ENCODE results near the gene ST3GAL4. TPM values are rescaled to one million over a fixed set of nuclear protein-coding genes. Genes with fewer than 3 reads are reported as not detected.

The ST3GAL4 gene
- total RNA-seq, 2 experiments from 2014 or later: 1.6 TPM

DNA sequence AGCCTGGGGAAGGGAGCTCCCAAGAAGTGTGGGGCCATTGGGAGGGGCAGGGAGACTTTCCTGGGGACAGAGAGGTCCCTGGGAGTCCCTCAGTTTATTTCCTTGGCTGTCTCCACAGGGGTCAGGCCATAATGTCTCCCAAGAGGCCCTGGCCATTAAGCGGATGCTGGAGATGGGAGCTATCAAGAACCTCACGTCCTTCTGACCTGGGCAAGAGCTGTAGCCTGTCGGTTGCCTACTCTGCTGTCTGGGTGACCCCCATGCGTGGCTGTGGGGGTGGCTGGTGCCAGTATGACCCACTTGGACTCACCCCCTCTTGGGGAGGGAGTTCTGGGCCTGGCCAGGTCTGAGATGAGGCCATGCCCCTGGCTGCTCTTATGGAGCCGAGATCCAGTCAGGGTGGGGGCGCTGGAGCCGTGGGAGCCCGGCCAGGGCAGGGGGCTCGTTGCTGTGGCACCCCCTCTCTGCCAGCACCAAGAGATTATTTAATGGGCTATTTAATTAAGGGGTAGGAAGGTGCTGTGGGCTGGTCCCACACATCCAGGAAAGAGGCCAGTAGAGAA, 58.4 kb downstream of the ST3GAL4 start:
- H3K9me3 ChIP-seq (ENCODE audit: control insufficient read depth in 1 of 2, insufficient read depth in 1 of 2, low read length in 2 of 2): no peaks in the 10 kb centered on the region
- ATAC-seq (ENCODE audit: poor library complexity) (no peak), DNase-seq (no peak)
- ChIA-PET POLR2A (no interaction called here), CTCF (no interaction called here)
- no peak overlapping the region for H3K4me3 Mint-ChIP-seq
- no peak for TF ChIP-seq CTCF (IDR thresholded peaks at IDR 0.05)
- H3K36me3 Mint-ChIP-seq (ENCODE audit: low read depth): no peaks in the 10 kb centered on the region
- no peak overlapping the region for H3K4me3 ChIP-seq (ENCODE audit: low read length)
- H3K4me1 Mint-ChIP-seq (ENCODE audit: low read depth): peaks cover 6% of the 10 kb centered on the region
- no peaks in the 10 kb centered on the region for H3K9me3 Mint-ChIP-seq
- no peaks in the 10 kb centered on the region for H3K27me3 Mint-ChIP-seq
- H3K27ac Mint-ChIP-seq: no peak overlapping the region
- H3K36me3 ChIP-seq (ENCODE audit: insufficient read depth, low read length): no peaks in the 10 kb centered on the region
- intact Hi-C loops (cut with DNase I, micrococcal nuclease): no loop called here
- peaks cover 11% of the 10 kb centered on the region for H3K4me1 ChIP-seq (ENCODE audit: insufficient read depth, low read length)
- H3K27ac ChIP-seq (ENCODE audit: low read depth in 1 of 2, low read length in 2 of 2): no peak overlapping the region
- H3K27me3 ChIP-seq (ENCODE audit: control insufficient read depth in 1 of 2, insufficient read depth in 2 of 2, low read length in 2 of 2): no peaks in the 10 kb centered on the region

DNA sequence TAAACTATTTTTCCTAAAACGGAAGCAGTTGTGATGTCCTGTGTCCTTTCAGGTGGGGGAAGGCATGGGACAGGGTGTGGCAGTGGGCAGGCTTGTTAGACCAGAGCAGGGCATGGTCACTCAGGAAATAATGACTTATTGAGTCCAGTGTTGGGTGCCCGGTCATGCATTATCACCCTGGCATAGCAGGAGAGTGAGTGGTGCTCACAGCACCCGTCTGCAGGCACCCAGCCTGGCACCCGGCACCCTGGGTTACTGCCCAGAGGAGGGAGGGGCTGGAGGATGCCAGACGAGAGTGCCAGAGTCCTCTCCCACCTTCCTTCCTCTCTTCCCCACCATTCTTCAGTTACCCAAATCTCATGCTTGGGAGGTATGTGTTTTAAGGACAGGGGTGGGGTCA, 59.1 kb downstream of the ST3GAL4 start:
- no peaks in the 10 kb centered on the region for H3K9me3 ChIP-seq (ENCODE audit: control insufficient read depth in 1 of 2, insufficient read depth in 1 of 2, low read length in 2 of 2)
- intact Hi-C loops (cut with DNase I, micrococcal nuclease): no loop called here
- no peaks in the 10 kb centered on the region for H3K36me3 ChIP-seq (ENCODE audit: insufficient read depth, low read length)
- no peak overlapping the region for H3K27ac ChIP-seq (ENCODE audit: low read depth in 1 of 2, low read length in 2 of 2)
- no peaks in the 10 kb centered on the region for H3K9me3 Mint-ChIP-seq
- ATAC-seq (ENCODE audit: poor library complexity) (no peak), DNase-seq (no peak)
- H3K4me1 ChIP-seq (ENCODE audit: insufficient read depth, low read length): peaks cover 11% of the 10 kb centered on the region
- H3K27me3 ChIP-seq (ENCODE audit: control insufficient read depth in 1 of 2, insufficient read depth in 2 of 2, low read length in 2 of 2): no peaks in the 10 kb centered on the region
- no peak overlapping the region for H3K4me3 ChIP-seq (ENCODE audit: low read length)
- CTCF ChIA-PET: no interaction called here
- H3K36me3 Mint-ChIP-seq (ENCODE audit: low read depth): no peaks in the 10 kb centered on the region
- peaks cover 6% of the 10 kb centered on the region for H3K4me1 Mint-ChIP-seq (ENCODE audit: low read depth)
- no peak overlapping the region for H3K4me3 Mint-ChIP-seq
- no peak overlapping the region for H3K27ac Mint-ChIP-seq
- no peaks in the 10 kb centered on the region for H3K27me3 Mint-ChIP-seq
- POLR2A ChIA-PET: no interaction called here
- TF ChIP-seq CTCF (IDR thresholded peaks at IDR 0.05): no peak

GRCh38 chr11:126415128-126415527, 59.6 kb downstream of the ST3GAL4 start:
- H3K36me3 Mint-ChIP-seq (ENCODE audit: low read depth): no peaks in the 10 kb centered on the region
- H3K4me3 Mint-ChIP-seq: no peak overlapping the region
- no peaks in the 10 kb centered on the region for H3K27me3 ChIP-seq (ENCODE audit: control insufficient read depth in 1 of 2, insufficient read depth in 2 of 2, low read length in 2 of 2)
- ChIA-PET CTCF (no interaction called here), POLR2A (no interaction called here)
- no peaks in the 10 kb centered on the region for H3K9me3 ChIP-seq (ENCODE audit: control insufficient read depth in 1 of 2, insufficient read depth in 1 of 2, low read length in 2 of 2)
- H3K9me3 Mint-ChIP-seq: no peaks in the 10 kb centered on the region
- intact Hi-C loops (cut with DNase I, micrococcal nuclease): no loop called here
- peaks cover 11% of the 10 kb centered on the region for H3K4me1 ChIP-seq (ENCODE audit: insufficient read depth, low read length)
- H3K27ac Mint-ChIP-seq: no peak overlapping the region
- no peak overlapping the region for H3K4me3 ChIP-seq (ENCODE audit: low read length)
- DNase-seq: no peak
- peaks cover 6% of the 10 kb centered on the region for H3K4me1 Mint-ChIP-seq (ENCODE audit: low read depth)
- TF ChIP-seq CTCF (IDR thresholded peaks at IDR 0.05): no peak
- no peaks in the 10 kb centered on the region for H3K36me3 ChIP-seq (ENCODE audit: insufficient read depth, low read length)
- no peaks in the 10 kb centered on the region for H3K27me3 Mint-ChIP-seq
- no peak for ATAC-seq (ENCODE audit: poor library complexity)
- H3K27ac ChIP-seq (ENCODE audit: low read depth in 1 of 2, low read length in 2 of 2): no peak overlapping the region
